ENCODE results near the gene OGG1. TPM values are rescaled to one million over a fixed set of nuclear protein-coding genes. Genes with fewer than 3 reads are reported as not detected.
A peak's percentile ranks its signal among the peaks of the same experiment; 100 is the strongest.

OGG1 gene
- total and polyA plus RNA-seq, 9 of the 15 experiments (the other 6 are each of a cell fraction or from before 2014, with no cell fraction given): 6.6 to 33.0 (median 24.4) TPM

- FAIRE-seq: no peak
- Histone ChIP-seq H3K4me1 (replicated peaks in 1 of 2; ENCODE audit: control insufficient read depth in 2 of 2, insufficient read depth in 2 of 2, low read length in 2 of 2) (peaks cover 0 to 19% of the 10 kb centered on the region in 2 experiments; a peak in 3 of 5 replicates), H3K9ac (ENCODE audit: insufficient read depth in 1 of 2, low read depth in 2 of 2, low read length in 2 of 2) (peak overlapping the region; percentile 48 to 79; a peak in 3 of 4 replicates), H3K4me2 (ENCODE audit: insufficient read depth, low read length) (peak overlapping the region; percentile 71), H3K27ac (ENCODE audit: extremely low read depth, low read depth, low read length) (no peak overlapping the region), H3K79me2 (ENCODE audit: control insufficient read depth, insufficient read depth, low read length) (no peaks in the 10 kb centered on the region), H3K9me1 (ENCODE audit: control insufficient read depth, insufficient read depth, low read length) (no peaks in the 10 kb centered on the region), H2AFZ (ENCODE audit: low read depth, low read length) (peak overlapping the region; percentile 83), H4K20me1 (replicated peaks; ENCODE audit: control insufficient read depth, insufficient read depth, low read length) (no peaks in the 10 kb centered on the region), H3K27me3 (ENCODE audit: control insufficient read depth in 2 of 2, insufficient read depth in 2 of 2, low read length in 2 of 2) (no peaks in the 10 kb centered on the region), H3K36me3 (ENCODE audit: control insufficient read depth, insufficient read depth, low read length) (no peaks in the 10 kb centered on the region), H3K4me3 (peak overlapping the region; percentile 37), H3K9me3 (replicated peaks; ENCODE audit: control insufficient read depth, insufficient read depth, low read depth, low read length) (no peaks in the 10 kb centered on the region)
- 32% methylated on average over 15 of the region's 15 CpGs for WGBS (ENCODE audit: insufficient coverage, low coverage, missing lambda C conversion rate)
- intact Hi-C loops (cut with micrococcal nuclease) (no loop called here), in situ Hi-C loops (cut with MboI) (no loop called here)
- no peak for ATAC-seq
- no TSS peak for BruUV-seq (replicated peaks)
- CTCF ChIA-PET (ENCODE audit: low intra/inter-chr PET ratio): no interaction called here
- no peak for DNase-seq (ENCODE audit: extremely low read depth in 1 of 4, low spot score in 3 of 4)
- POLR2A ChIA-PET: interaction anchor here (0.6 to 0.9 kb wide), 5 partner anchors 10 to 317 kb away, joined by 3 to 5 read pairs (median 4); partner anchors contain the start of gene EMC3
- TF ChIP-seq RBM25 (IDR thresholded peaks at IDR 0.05; ENCODE audit: low read depth, low read length, severe bottlenecking) (no peak), BHLHE40 (IDR thresholded peaks at IDR 0.05; ENCODE audit: low read length) (peak; percentile 58), HDAC2 (IDR thresholded peaks at IDR 0.05) (peak; percentile 29; the same call in 1 of the 2 replicates), DPF2 (IDR thresholded peaks at IDR 0.05) (no peak), HDGF (IDR thresholded peaks at IDR 0.05) (0 out of 2 replicates have a peak, but pooled peaks have one; percentile 23), ZFP36 (IDR thresholded peaks at IDR 0.05; ENCODE audit: low read depth, low read length, partially characterized antibody) (no peak), PCBP1 (IDR thresholded peaks at IDR 0.05; ENCODE audit: low read depth, low read length, poor library complexity, severe bottlenecking) (peak; percentile 17), BMI1 (IDR thresholded peaks at IDR 0.05; ENCODE audit: low read length) (no peak), USF2 (CRISPR knock-in tag; IDR thresholded peaks at IDR 0.05) (peak; percentile 72), NFIC (IDR thresholded peaks at IDR 0.05) (peak; percentile 44), CHD4 (IDR thresholded peaks at IDR 0.05; ENCODE audit: insufficient read depth, insufficient replicate concordance, low read depth, low read length, poor library complexity, severe bottlenecking) (peak; percentile 87), PHF21A (IDR thresholded peaks at IDR 0.05; ENCODE audit: borderline replicate concordance, low read depth) (peak; percentile 25; the same call in 1 of the 2 replicates), KDM1A (IDR thresholded peaks at IDR 0.05) (peak; percentile 19 to 57; a peak in 2 of 4 replicates), CBFA2T2 (conservative IDR thresholded peaks at IDR 0.05) (peak; percentile 69), BCOR (IDR thresholded peaks at IDR 0.05) (peak; percentile 80; the same call in 1 of the 2 replicates), ADNP (tag; IDR thresholded peaks at IDR 0.05) (peak; percentile 74; the same call in 1 of the 2 replicates), TOE1 (IDR thresholded peaks at IDR 0.05; ENCODE audit: borderline replicate concordance) (peak; percentile 91), TOE1 (CRISPR knock-in tag; IDR thresholded peaks at IDR 0.05; ENCODE audit: borderline replicate concordance, low read depth) (no peak), E2F5 (CRISPR knock-in tag; IDR thresholded peaks at IDR 0.05) (no peak), RAD51 (IDR thresholded peaks at IDR 0.05; ENCODE audit: borderline replicate concordance, low read depth) (peak; percentile 92), USF1 (CRISPR knock-in tag; IDR thresholded peaks at IDR 0.05) (peak; percentile 86)
These were observed 20.6 kb downstream of the OGG1 start for GRCh38 chr3:9770276-9770812.
